Measurements from ENCODE around the gene HAGH.
A peak's percentile ranks its signal among the peaks of the same experiment; 100 is the strongest.
"Not testable (repeated sequence)": the region's sequence is repeated elsewhere in the genome, so short reads cannot be mapped to it uniquely, and the experiment has no call there.

HAGH gene

GRCh38 chr16:1810106-1810505 is 16.5 kb downstream of the HAGH start:
- no peak for DNase-seq (ENCODE audit: low read depth)

GRCh38 chr16:1809281-1809801 is 17.3 kb downstream of the HAGH start:
- no peak for DNase-seq (ENCODE audit: low read depth)

- DNase-seq (ENCODE audit: low read depth): no peak
Measured at GRCh38 chr16:1808691-1809090, 17.9 kb downstream of the HAGH start.

- no peak for DNase-seq (ENCODE audit: low read depth)
Measured at GRCh38 chr16:1807626-1808025, 19.0 kb downstream of the HAGH start.

- peak; percentile 87 for DNase-seq (ENCODE audit: low read depth)
Measured at GRCh38 chr16:1800701-1801100, 25.9 kb downstream of the HAGH start.

GRCh38 chr16:1799263-1799662 is 27.4 kb downstream of the HAGH start:
- not testable (repeated sequence) for DNase-seq (ENCODE audit: low read depth)

- no peak for DNase-seq (ENCODE audit: low read depth)
Measured at GRCh38 chr16:1794908-1795666, 31.5 kb downstream of the HAGH start.

- DNase-seq (ENCODE audit: low read depth): no peak
Measured at GRCh38 chr16:1794221-1794871, 32.3 kb downstream of the HAGH start.

GRCh38 chr16:1793578-1794220 is 32.9 kb downstream of the HAGH start, which contains the start of gene IGFALS:
TSS of gene IGFALS (minus strand) at chr16:1793705. CDS start at chr16:1793652, 53 bp downstream.
- no peak for DNase-seq (ENCODE audit: low read depth)

- DNase-seq (ENCODE audit: low read depth): no peak
Measured at GRCh38 chr16:1792836-1793577, 33.6 kb downstream of the HAGH start.

GRCh38 chr16:1791943-1792812 is 34.4 kb downstream of the HAGH start:
- no peak for DNase-seq (ENCODE audit: low read depth)

- no peak for DNase-seq (ENCODE audit: low read depth)
Measured at GRCh38 chr16:1791256-1791942, 35.2 kb downstream of the HAGH start.

- no peak for DNase-seq (ENCODE audit: low read depth)
Measured at GRCh38 chr16:1790611-1791255, 35.9 kb downstream of the HAGH start.

- no peak for DNase-seq (ENCODE audit: low read depth)
Measured at GRCh38 chr16:1790261-1790610, 36.4 kb downstream of the HAGH start.

GRCh38 chr16:1789643-1790045 is 37.0 kb downstream of the HAGH start:
- DNase-seq (ENCODE audit: low read depth): no peak

- no peak for DNase-seq (ENCODE audit: low read depth)
Measured at GRCh38 chr16:1788708-1789100, 37.9 kb downstream of the HAGH start.

GRCh38 chr16:1788095-1788707 is 38.4 kb downstream of the HAGH start:
- DNase-seq (ENCODE audit: low read depth): no peak

- DNase-seq (ENCODE audit: low read depth): no peak
Measured at GRCh38 chr16:1787322-1788094, 39.1 kb downstream of the HAGH start.

GRCh38 chr16:1787056-1787321 is 39.6 kb downstream of the HAGH start:
- no peak for DNase-seq (ENCODE audit: low read depth)
